HG02798 (cell line): ENCODE results near the gene AFAP1L1.

Experiments
- ATAC-seq: cut with Tn5 transposase; IDR thresholded peaks from one replicate; pipeline ENCODE4 v1.9.1; 2021; ENCODE audit warnings: mild to moderate bottlenecking; ENCODE audit not compliant: unreplicated experiment, poor library complexity

Gene AFAP1L1

GRCh38 chr5:149283626-149284480, 12.2 kb downstream of the AFAP1L1 start:
- no peak for ATAC-seq

GRCh38 chr5:149284501-149284900, 12.8 kb downstream of the AFAP1L1 start:
- ATAC-seq, result no peak

DNA sequence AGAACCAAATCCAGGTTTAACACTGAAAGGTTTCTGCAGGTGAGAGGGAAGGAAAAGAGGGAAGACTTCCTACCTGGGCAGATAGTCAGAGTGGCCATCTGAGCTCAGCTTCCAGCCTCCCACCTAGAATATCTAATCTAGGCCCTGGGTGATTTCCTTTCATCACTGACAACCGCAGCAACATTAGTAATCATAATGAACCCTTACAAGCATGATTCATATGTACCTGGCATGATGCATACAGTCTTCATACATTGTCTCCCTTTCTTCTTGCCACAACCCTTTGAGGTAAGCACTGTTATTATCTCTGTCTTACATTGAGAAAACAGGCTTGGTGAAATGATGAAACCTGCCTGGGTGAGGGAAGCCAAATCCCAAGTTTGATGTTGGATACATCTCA, 13.5 kb downstream of the AFAP1L1 start:
- ATAC-seq, result no peak

DNA sequence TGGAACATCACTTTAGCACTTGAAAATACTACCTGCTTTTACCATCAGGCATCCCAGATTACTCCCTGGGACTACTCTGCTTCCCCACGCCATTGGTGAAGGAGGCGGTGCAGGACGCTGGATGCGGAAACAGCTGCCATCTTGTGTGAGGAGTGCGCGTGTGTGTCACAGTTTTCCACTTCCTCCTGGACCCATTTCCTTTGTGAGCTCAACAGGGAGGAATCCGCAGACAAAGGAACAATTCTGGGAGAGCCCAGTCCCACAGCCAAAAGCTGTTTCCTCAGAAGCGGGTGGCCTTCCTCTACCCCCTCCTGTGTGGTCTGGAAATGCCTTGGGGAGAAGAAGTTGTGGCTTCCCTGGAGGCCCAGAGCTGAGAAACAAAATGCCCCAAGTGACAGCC, 16.8 kb downstream of the AFAP1L1 start:
- ATAC-seq, result no peak

DNA sequence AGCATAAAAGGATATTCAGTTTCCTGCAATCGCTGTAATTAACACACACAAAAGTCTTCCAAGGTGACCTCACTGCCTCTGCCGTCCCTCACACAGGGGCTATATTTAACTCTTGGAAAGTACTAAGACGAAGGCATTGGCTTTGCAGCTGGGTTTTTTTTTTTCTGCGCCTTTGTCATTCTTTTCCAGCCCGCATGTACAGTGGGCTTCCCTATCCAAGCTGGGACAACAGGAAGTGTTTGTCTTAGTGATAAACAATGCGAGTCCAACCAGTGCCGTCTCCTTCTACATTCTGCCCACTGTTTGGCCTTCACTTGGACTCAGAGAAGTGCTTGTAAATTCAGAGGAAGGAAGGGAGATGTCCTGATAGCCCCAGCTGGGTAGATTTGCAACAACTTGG, 17.6 kb downstream of the AFAP1L1 start:
- no peak for ATAC-seq

DNA sequence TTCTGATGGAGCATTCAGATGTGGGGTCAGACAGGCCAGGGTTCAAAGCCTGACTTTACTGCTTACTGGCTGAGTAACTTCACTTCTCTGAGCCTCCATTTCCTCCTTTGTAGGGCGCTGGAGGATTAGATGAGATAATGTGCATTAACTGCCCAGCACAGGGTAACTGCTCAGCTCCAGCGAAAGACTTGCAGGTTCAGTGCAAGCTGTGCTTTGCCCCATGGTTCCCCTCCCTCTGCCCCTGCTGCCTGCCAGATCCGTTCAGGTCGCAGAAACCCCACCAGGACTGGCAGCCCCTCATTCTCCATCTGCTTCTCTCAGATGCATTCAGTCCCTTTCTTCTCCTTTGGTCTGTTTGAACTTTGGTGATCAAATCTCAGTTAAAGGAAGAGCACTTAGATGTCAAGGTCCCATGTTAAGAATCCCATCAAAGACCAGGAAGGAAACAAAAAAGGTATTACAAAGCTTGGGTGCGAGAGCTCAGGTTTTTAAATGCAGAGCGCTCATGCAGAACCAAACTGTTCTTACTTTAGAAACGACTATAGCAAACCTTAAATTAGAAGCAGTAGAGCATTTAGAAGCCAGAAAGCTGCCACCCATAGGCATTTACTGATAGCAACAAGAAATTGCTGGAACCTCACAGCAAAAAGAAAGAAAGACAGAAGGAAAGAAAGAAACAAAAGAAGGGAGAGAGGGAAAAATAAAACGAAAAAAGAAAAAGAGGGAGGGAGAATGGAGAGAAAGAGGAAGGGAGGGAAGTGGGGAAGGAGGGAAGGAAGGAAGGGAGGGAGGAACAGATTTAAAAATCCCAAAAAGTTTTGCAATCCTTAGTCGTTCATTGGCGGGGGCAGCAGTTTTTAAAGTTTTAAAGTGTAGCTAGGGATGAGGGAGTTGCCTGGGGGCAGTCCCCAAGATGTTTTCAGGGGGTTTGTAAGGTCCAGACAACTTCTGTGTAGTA, 23.5 kb downstream of the AFAP1L1 start:
- no peak for ATAC-seq

DNA sequence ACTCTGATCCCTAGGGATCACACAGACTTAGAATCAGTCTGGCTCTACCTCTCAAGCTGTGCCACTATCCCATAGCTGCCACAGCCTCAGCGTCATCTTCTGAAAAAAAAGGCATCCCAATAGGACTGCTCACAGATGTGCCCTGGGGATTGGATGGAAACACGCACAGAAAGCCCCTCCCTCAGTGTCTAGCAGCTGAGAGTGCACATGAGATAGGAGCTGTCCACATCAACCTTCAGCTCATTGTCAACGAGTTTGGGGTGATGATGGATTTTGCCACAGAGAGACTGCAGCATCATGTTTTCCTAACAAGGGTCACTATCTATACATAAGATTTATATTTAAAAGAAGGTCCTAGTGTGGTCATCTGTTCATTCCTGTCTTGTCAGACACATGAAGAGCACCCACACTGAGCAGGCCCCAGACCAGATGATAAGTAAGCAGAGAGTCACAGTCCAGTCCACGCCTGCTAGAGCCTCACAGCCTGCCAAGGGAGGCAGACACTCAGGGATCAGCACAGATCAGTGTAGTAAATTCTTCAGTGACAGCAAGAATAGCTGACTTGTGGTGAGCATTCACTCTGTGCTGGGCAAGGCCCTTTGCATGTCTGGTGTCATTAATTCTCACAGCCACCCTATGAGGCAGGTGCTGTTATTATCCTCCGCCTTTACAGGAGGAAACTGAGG, 25.8 kb downstream of the AFAP1L1 start:
- ATAC-seq, result no peak

- ATAC-seq, result no peak
These were observed 26.5 kb downstream of the AFAP1L1 start for GRCh38 chr5:149298163-149298562.

- ATAC-seq, result no peak
These were observed 27.3 kb downstream of the AFAP1L1 start for GRCh38 chr5:149298842-149299404.

- ATAC-seq, result no peak
These were observed 27.9 kb downstream of the AFAP1L1 start for GRCh38 chr5:149299451-149300054.

DNA sequence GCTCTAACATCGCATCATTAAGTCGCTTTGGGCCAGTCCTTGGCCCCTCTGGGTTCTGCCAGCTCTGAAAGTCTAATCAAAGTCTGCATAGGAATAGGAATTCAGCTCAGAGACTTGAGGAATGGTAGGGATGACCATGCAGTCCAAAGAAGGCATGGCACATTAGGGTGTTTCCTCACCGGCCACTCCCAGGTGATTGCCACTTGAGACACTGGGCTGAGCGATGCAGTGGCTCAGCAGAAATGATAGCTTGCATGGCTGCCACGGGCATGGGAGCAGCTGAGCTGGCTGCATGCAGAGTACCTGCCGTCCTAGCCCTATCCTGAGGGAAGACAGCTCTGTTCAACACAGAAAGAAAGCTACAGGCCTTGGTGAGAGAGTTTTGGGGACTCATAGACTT, 28.8 kb downstream of the AFAP1L1 start:
- no peak for ATAC-seq

GRCh38 chr5:149301049-149301743, 29.5 kb downstream of the AFAP1L1 start:
- ATAC-seq, result no peak

- ATAC-seq, result no peak
These were observed 30.2 kb downstream of the AFAP1L1 start for GRCh38 chr5:149301744-149302380.

DNA sequence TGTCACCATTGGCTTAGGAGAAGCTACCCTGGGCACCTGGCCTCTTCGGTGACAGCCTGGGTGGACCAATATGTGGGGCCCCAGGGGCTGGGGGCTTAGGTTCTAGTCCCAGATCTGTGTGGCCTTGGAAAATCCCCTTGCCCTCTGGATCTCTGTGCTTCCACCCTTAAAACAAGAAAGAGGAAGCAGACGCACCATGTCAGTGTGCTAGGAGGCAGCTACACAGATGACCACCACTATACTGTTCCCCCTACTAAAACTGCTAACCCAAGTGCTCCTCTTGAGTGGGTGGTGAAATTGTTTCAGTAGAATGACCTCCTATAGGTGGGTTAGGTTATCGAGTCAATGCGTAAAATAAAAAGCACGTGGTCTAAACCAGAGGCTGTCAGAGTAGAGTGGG, 31.0 kb downstream of the AFAP1L1 start:
- no peak for ATAC-seq

- no peak for ATAC-seq
These were observed 31.6 kb downstream of the AFAP1L1 start for GRCh38 chr5:149303210-149303609.

GRCh38 chr5:149304195-149305078, 32.8 kb downstream of the AFAP1L1 start:
- no peak for ATAC-seq

GRCh38 chr5:149309354-149309753, 37.7 kb downstream of the AFAP1L1 start:
- no peak for ATAC-seq

- no peak for ATAC-seq
These were observed 38.8 kb downstream of the AFAP1L1 start for GRCh38 chr5:149310488-149310887.
